Measurements from ENCODE around the gene TEX29.

- TF ChIP-seq CTCF (IDR thresholded peaks at IDR 0.05; ENCODE audit: low read length) = no peak
- no peak for TF ChIP-seq EZH2 (optimal IDR thresholded peaks at IDR 0.05; ENCODE audit: low read depth, low read length)
- TF ChIP-seq EZH2phosphoT487 (IDR thresholded peaks at IDR 0.05; ENCODE audit: low read length) = no peak
Observed at GRCh38 chr13:111390522-111391270, 70.3 kb downstream of the TEX29 start.

Data from MM.1S (cell line).